Measurements from ENCODE around the gene SASS6. TPM values are rescaled to one million over a fixed set of nuclear protein-coding genes. Genes with fewer than 3 reads are reported as not detected.

The SASS6 gene
- total RNA-seq, 1 experiment from 2014 or later = 7.5 TPM

DNA sequence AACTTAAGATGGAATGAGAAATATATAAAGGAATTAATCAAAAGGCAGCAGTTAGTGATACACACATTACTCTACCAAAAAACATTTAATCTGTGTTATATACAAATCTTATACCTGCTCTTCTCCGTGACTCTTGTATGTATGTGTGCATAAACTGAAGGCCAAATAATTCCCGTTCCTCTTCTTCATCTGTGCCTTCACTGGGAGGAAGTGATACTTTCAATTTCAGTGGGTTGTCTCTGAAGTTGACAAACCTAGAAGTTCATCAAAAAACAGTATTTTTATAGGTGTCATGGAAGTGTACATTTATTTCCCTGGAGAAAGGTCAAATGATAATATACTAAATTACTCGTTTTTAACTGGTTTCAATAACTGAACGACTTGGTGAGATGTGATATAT lies 19.5 kb upstream of the SASS6 start:
- ChIA-PET CTCF (interaction anchor here (0.6 to 0.7 kb wide), 2 partner anchors 28 to 137 kb away, joined by 3 read pairs; no protein-coding TSS in a partner anchor), POLR2A (interaction anchor here (0.7 kb wide), 1 partner anchor 62 kb away, joined by 3 read pairs; no protein-coding TSS in a partner anchor)
- no peak for DNase-seq (ENCODE audit: unreplicated experiment)
- intact Hi-C loops (cut with micrococcal nuclease) = no loop called here
- no peak overlapping the region for H3K4me3 Mint-ChIP-seq (ENCODE audit: unreplicated experiment)
- no TSS peak for BruUV-seq (replicated peaks)
- H3K36me3 Mint-ChIP-seq (ENCODE audit: insufficient read depth, unreplicated experiment) = peaks cover 28% of the 10 kb centered on the region
- TF ChIP-seq, protein P1, sequence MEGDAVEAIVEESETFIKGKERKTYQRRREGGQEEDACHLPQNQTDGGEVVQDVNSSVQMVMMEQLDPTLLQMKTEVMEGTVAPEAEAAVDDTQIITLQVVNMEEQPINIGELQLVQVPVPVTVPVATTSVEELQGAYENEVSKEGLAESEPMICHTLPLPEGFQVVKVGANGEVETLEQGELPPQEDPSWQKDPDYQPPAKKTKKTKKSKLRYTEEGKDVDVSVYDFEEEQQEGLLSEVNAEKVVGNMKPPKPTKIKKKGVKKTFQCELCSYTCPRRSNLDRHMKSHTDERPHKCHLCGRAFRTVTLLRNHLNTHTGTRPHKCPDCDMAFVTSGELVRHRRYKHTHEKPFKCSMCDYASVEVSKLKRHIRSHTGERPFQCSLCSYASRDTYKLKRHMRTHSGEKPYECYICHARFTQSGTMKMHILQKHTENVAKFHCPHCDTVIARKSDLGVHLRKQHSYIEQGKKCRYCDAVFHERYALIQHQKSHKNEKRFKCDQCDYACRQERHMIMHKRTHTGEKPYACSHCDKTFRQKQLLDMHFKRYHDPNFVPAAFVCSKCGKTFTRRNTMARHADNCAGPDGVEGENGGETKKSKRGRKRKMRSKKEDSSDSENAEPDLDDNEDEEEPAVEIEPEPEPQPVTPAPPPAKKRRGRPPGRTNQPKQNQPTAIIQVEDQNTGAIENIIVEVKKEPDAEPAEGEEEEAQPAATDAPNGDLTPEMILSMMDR (IDR thresholded peaks at IDR 0.05; ENCODE audit: unreplicated experiment) = no peak
- H3K27me3 Mint-ChIP-seq (ENCODE audit: insufficient read depth, unreplicated experiment) = no peaks in the 10 kb centered on the region
- H3K9me3 Mint-ChIP-seq (ENCODE audit: unreplicated experiment) = no peaks in the 10 kb centered on the region
- H3K27ac Mint-ChIP-seq (ENCODE audit: low read depth, unreplicated experiment) = no peak overlapping the region
- H3K4me1 Mint-ChIP-seq (ENCODE audit: insufficient read depth, unreplicated experiment) = no peaks in the 10 kb centered on the region

DNA sequence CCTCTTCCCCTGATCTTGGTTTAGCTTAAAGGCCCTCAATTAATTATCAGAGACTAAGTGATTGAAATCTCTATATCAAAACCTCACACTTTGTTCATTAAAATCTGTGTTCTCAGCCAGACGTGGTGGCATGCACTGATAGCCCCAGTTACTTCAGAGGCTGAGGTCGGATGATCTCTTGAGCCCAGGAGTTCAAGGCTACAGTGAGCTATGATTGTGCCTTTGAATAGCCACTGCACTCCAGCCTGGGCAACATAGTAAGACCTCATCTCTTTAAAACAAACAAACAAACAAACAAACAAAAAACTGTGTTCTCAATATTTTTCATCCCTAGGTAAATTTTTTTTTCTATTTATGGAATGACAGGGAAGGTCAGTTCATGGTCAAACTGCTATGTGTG lies 18.9 kb upstream of the SASS6 start:
- no TSS peak for BruUV-seq (replicated peaks)
- Mint-ChIP-seq H3K4me1 (ENCODE audit: insufficient read depth, unreplicated experiment) (no peaks in the 10 kb centered on the region), H3K27ac (ENCODE audit: low read depth, unreplicated experiment) (no peak overlapping the region), H3K36me3 (ENCODE audit: insufficient read depth, unreplicated experiment) (peaks cover 31% of the 10 kb centered on the region), H3K27me3 (ENCODE audit: insufficient read depth, unreplicated experiment) (no peaks in the 10 kb centered on the region), H3K4me3 (ENCODE audit: unreplicated experiment) (no peak overlapping the region), H3K9me3 (ENCODE audit: unreplicated experiment) (no peaks in the 10 kb centered on the region)
- no peak for DNase-seq (ENCODE audit: unreplicated experiment)
- CTCF ChIA-PET = no interaction called here
- POLR2A ChIA-PET = interaction anchor here (0.6 to 0.9 kb wide), 2 partner anchors 9 to 16 kb away, joined by 3 to 4 read pairs; no protein-coding TSS in a partner anchor
- intact Hi-C loops (cut with micrococcal nuclease) = no loop called here
- TF ChIP-seq, protein P1 (IDR thresholded peaks at IDR 0.05; ENCODE audit: unreplicated experiment) = no peak

DNA sequence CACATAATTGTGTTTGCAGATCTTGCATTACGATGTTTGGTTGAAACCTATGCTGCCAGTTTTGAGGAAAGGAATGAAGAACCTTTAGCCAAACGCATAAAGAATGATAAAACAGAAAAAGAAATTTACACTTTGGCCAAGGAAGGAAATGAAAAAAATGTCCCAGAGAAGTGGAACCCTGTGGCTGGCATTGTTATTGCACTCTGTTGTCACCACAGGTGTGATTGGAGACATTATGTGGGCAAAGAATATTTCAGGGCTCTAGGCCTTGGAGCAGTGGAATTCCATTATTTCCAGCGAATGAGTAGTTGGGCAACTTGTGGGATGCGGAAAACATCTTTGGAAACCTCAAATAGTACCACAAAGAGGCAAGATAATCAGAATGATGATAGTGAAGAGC lies 15.1 kb upstream of the SASS6 start:
- ChIA-PET CTCF (no interaction called here), POLR2A (no interaction called here)
- no peak for DNase-seq (ENCODE audit: unreplicated experiment)
- intact Hi-C loops (cut with micrococcal nuclease) = no loop called here
- no peaks in the 10 kb centered on the region for H3K9me3 Mint-ChIP-seq (ENCODE audit: unreplicated experiment)
- no peak overlapping the region for H3K4me3 Mint-ChIP-seq (ENCODE audit: unreplicated experiment)
- BruUV-seq (replicated peaks) = no TSS peak
- H3K4me1 Mint-ChIP-seq (ENCODE audit: insufficient read depth, unreplicated experiment) = no peaks in the 10 kb centered on the region
- TF ChIP-seq, protein P1 (IDR thresholded peaks at IDR 0.05; ENCODE audit: unreplicated experiment) = no peak
- no peak overlapping the region for H3K27ac Mint-ChIP-seq (ENCODE audit: low read depth, unreplicated experiment)
- H3K36me3 Mint-ChIP-seq (ENCODE audit: insufficient read depth, unreplicated experiment) = peaks cover 69% of the 10 kb centered on the region
- H3K27me3 Mint-ChIP-seq (ENCODE audit: insufficient read depth, unreplicated experiment) = no peaks in the 10 kb centered on the region

DNA sequence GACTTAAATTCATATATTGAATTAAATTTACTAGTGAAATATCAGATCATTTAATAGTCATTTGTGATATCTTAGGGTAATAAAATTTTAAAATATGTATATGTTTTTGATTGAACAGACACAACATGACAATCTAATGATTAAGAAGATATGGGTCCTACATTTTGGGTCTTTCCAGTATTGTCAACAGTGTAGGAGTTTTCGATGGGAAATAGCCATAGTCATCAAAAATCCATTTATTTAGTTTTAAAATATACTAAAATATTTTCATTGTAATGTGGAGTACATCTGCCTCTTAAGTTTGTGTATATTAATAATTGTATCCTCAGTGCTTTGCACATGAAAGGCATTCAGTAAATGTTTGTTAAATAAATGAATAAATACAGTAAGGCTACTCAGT lies 14.2 kb upstream of the SASS6 start:
- no peaks in the 10 kb centered on the region for H3K27me3 Mint-ChIP-seq (ENCODE audit: insufficient read depth, unreplicated experiment)
- H3K4me3 Mint-ChIP-seq (ENCODE audit: unreplicated experiment) = no peak overlapping the region
- DNase-seq (ENCODE audit: unreplicated experiment) = no peak
- ChIA-PET POLR2A (no interaction called here), CTCF (no interaction called here)
- H3K9me3 Mint-ChIP-seq (ENCODE audit: unreplicated experiment) = no peaks in the 10 kb centered on the region
- H3K27ac Mint-ChIP-seq (ENCODE audit: low read depth, unreplicated experiment) = no peak overlapping the region
- H3K4me1 Mint-ChIP-seq (ENCODE audit: insufficient read depth, unreplicated experiment) = no peaks in the 10 kb centered on the region
- peaks cover 77% of the 10 kb centered on the region for H3K36me3 Mint-ChIP-seq (ENCODE audit: insufficient read depth, unreplicated experiment)
- BruUV-seq (replicated peaks) = no TSS peak
- TF ChIP-seq, protein P1 (IDR thresholded peaks at IDR 0.05; ENCODE audit: unreplicated experiment) = no peak
- intact Hi-C loops (cut with micrococcal nuclease) = no loop called here

All from MCF 10A (cell line).